OCI-LY7 (cell line): ENCODE data around the gene UVSSA. TPM values are rescaled to one million over a fixed set of nuclear protein-coding genes. Genes with fewer than 3 reads are reported as not detected.

ENCODE experiments used
- BruUV-seq: library from RNA; stranded (reverse); fragments of 400-500 nt; replicated peaks from 2 replicates; lab custom pipeline; 2021; lab: Mats Ljungman, UMichigan
- CTCF ChIA-PET: fragments of 300-600 bp; sonication (Branson Sonifier 250); formaldehyde crosslinking; loops from one replicate; lab custom pipeline; 2022; ENCODE audit warnings: antibody characterized with exemption; ENCODE audit not compliant: unreplicated experiment; lab: Charles Lee
- POLR2A ChIA-PET: fragments of 300-600 bp; sonication (Branson Sonifier 250); formaldehyde crosslinking; loops from one replicate; lab custom pipeline; 2022; ENCODE audit warnings: antibody characterized with exemption; lab: Charles Lee
- DNase-seq: peaks from one replicate; pipeline ENCODE4 v3.0.0-alpha.2; 2015; ENCODE audit warnings: low spot score
- H2AFZ ChIP-seq: fragments of 200-600 bp; sonication (generic), shearing (Covaris generic); 2 replicates; pipeline ENCODE4 v1.6.1; 2014; ENCODE audit warnings: mild to moderate bottlenecking, antibody characterized with exemption, low read length, moderate library complexity
- H3K27ac ChIP-seq: fragments of 200-600 bp; sonication (generic); 2 replicates; pipeline ENCODE4 v1.5.1; 2014; ENCODE audit warnings: mixed run types, low read depth, mild to moderate bottlenecking, moderate library complexity, low read length, inconsistent platforms; ENCODE audit not compliant: poor library complexity, severe bottlenecking
- H3K36me3 ChIP-seq: fragments of 200-600 bp; sonication (generic); 2 replicates; pipeline ENCODE4 v1.6.1; 2014; ENCODE audit warnings: mild to moderate bottlenecking, antibody characterized with exemption, low read length, moderate library complexity, mixed read lengths; ENCODE audit not compliant: insufficient read depth
- H3K4me1 ChIP-seq: fragments of 200-600 bp; sonication (generic); 2 replicates; pipeline ENCODE4 v1.5.1; 2014; ENCODE audit warnings: mild to moderate bottlenecking, low read length; ENCODE audit not compliant: insufficient read depth, poor library complexity, severe bottlenecking
- H3K4me2 ChIP-seq: fragments of 200-600 bp; sonication (generic); 2 replicates; pipeline ENCODE4 v1.6.1; 2014; ENCODE audit warnings: mild to moderate bottlenecking, low read length
- H3K4me3 ChIP-seq: fragments of 200-600 bp; sonication (generic); 2 replicates; pipeline ENCODE4 v1.5.1; 2014; ENCODE audit warnings: mild to moderate bottlenecking, low read depth, low read length; ENCODE audit not compliant: poor library complexity, severe bottlenecking
- H3K79me2 ChIP-seq: fragments of 200-600 bp; sonication (generic); 2 replicates; pipeline ENCODE4 v1.6.1; 2016; ENCODE audit warnings: low read depth, mild to moderate bottlenecking, low read length, moderate library complexity, mixed read lengths; ENCODE audit not compliant: insufficient read depth
- H3K9me2 ChIP-seq: fragments of 200-600 bp; sonication (generic); 2 replicates; pipeline ENCODE4 v1.6.1; 2016; ENCODE audit warnings: mild to moderate bottlenecking, low read length, mixed read lengths; ENCODE audit not compliant: insufficient read depth
- H3K9me3 ChIP-seq: fragments of 200-600 bp; sonication (generic); 2 replicates; pipeline ENCODE4 v1.6.1; 2014; ENCODE audit warnings: mild to moderate bottlenecking, mixed run types, low read length, mixed read lengths
- H4K20me1 ChIP-seq: fragments of 200-600 bp; sonication (generic); 2 replicates; pipeline ENCODE4 v1.6.1; 2014; ENCODE audit warnings: mild to moderate bottlenecking, antibody characterized with exemption, low read length, moderate library complexity, mixed read lengths; ENCODE audit not compliant: insufficient read depth
- EZH2phosphoT487 ChIP-seq: fragments of 200-600 bp; sonication (generic); IDR thresholded peaks from 2 replicates; pipeline ENCODE4 v1.6.1; 2018; ENCODE audit warnings: low read depth, borderline replicate concordance, mild to moderate bottlenecking, mixed run types, antibody characterized with exemption, low read length, moderate library complexity, mixed read lengths
- intact Hi-C: fragments of 100-400 bp; cut with micrococcal nuclease; formaldehyde crosslinking; loops from one replicate; pipeline ENCODE4 v1.10.0; 2022; ENCODE audit not compliant: unreplicated experiment
- total RNA-seq, 2 experiments: library from RNA; depleted of rRNA in 1 of 2; stranded (reverse); fragments of >200 nt in 1 of 2; shearing (Covaris generic) in 1 of 2; gene quantifications; 2 replicates each; pipeline ENCODE4 v1.2.3, GENCODE V29; 2014 to 2022
- TF ChIP-seq, protein P1 (sequence below): fragments of 200-600 bp; sonication (generic); conservative IDR thresholded peaks from 2 replicates; pipeline ENCODE4 v1.5.1; 2014; ENCODE audit warnings: mild to moderate bottlenecking, antibody characterized with exemption, low read length, moderate library complexity, mixed read lengths

UVSSA gene
- total RNA-seq, 2 experiments from 2014 or later, result 13.2 to 43.2 TPM

DNA sequence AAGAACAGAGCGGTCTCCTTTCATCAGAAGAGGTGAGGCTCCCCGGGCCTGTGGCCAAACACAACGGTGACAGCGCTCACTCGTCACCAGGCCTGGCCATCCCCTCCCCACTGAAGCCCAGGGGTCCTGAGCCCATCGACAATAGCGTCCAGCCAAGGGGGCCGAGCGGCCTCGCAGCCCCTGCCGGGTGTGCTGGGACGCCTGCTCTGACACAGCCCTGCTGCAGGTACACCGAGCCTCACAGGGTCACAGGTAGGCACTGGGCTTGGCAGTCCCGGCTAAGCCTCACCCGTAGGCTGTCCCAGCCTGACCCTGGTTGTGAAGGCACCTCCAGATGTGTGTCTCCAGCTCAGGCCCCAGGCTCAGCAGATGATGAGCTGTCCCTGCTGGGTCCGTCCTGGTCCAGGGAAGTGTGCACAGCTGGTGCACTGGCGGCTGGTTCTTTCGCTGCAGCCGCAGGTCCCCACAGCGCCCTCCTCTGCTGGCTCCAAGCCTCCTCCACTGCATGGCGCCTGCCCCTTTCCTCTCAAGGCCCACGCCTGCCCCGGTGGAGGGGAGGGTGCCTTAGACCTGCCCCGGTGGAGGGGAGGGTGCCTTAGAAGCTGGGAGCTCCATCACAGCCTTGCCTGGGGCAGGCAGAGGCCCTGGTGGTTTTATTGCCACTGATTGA, 21.5 kb downstream of the UVSSA start:
- TF ChIP-seq EZH2phosphoT487, result no peak
- TF ChIP-seq, protein P1, sequence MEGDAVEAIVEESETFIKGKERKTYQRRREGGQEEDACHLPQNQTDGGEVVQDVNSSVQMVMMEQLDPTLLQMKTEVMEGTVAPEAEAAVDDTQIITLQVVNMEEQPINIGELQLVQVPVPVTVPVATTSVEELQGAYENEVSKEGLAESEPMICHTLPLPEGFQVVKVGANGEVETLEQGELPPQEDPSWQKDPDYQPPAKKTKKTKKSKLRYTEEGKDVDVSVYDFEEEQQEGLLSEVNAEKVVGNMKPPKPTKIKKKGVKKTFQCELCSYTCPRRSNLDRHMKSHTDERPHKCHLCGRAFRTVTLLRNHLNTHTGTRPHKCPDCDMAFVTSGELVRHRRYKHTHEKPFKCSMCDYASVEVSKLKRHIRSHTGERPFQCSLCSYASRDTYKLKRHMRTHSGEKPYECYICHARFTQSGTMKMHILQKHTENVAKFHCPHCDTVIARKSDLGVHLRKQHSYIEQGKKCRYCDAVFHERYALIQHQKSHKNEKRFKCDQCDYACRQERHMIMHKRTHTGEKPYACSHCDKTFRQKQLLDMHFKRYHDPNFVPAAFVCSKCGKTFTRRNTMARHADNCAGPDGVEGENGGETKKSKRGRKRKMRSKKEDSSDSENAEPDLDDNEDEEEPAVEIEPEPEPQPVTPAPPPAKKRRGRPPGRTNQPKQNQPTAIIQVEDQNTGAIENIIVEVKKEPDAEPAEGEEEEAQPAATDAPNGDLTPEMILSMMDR, result no peak
- Histone ChIP-seq H3K4me1 (no peaks in the 10 kb centered on the region), H3K9me3 (no peaks in the 10 kb centered on the region), H3K9me2 (no peaks in the 10 kb centered on the region), H3K79me2 (no peaks in the 10 kb centered on the region), H3K4me2 (no peak overlapping the region), H3K4me3 (no peak overlapping the region), H3K36me3 (peaks cover 20% of the 10 kb centered on the region), H4K20me1 (no peaks in the 10 kb centered on the region), H2AFZ (no peak overlapping the region), H3K27ac (no peak overlapping the region)
- BruUV-seq, result no TSS peak
- intact Hi-C loops, result no loop called here
- CTCF ChIA-PET, result no interaction called here
- POLR2A ChIA-PET, result no interaction called here
- no peak for DNase-seq

DNA sequence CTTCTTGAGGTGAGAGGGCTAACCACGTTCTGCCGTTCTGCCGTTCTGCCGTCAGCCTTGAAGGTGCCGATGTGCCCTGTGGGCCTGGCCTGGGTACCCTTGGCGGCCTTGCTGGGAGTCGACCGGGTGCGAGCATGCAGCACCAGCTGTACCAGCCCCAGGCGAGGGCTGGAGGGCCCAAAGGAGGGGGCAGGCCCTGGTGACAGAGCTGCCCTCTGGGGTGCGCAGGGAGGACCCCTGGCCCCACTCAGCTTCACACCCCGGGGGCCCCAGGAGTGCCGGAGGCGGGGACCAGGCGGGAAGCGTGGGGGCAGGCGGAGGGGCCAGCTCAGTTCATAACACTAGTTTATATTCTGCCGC, 22.1 kb downstream of the UVSSA start:
- TF ChIP-seq, protein P1, result no peak
- TF ChIP-seq EZH2phosphoT487, result no peak
- ChIA-PET POLR2A (no interaction called here), CTCF (no interaction called here)
- BruUV-seq, result no TSS peak
- Histone ChIP-seq H3K9me2 (no peaks in the 10 kb centered on the region), H3K36me3 (peaks cover 20% of the 10 kb centered on the region), H3K4me3 (no peak overlapping the region), H3K79me2 (no peaks in the 10 kb centered on the region), H2AFZ (no peak overlapping the region), H3K4me1 (no peaks in the 10 kb centered on the region), H4K20me1 (no peaks in the 10 kb centered on the region), H3K4me2 (no peak overlapping the region), H3K9me3 (no peaks in the 10 kb centered on the region), H3K27ac (no peak overlapping the region)
- intact Hi-C loops, result no loop called here
- DNase-seq, result no peak

DNA sequence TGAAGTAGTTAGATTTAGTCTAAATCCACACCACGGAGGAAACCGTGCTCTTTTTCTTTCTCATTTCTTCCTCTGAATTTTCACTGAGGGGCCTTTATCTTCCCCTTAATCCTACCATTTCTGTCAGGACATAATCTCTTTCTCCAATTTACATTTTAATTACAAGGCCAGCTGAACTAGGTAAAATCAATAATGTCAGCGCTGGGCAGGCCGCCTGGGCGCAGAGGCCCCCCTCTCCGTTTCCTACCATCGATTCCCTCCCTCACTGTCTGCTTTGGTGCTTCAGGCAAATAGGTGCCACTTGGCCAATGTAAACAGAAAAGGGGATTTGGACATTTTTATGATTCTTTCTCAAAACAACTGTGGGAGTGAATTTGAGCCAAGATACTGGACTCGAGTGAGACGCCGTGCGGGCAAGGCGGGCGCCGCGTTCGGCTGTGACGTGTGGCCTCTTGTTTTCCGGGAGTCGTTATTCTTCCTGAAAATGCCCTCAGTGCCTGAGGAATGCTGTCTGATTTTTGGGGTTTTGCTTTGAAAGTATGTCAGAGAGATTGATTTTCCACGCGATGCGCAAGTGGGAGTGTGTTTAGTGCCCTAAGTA, 22.6 kb downstream of the UVSSA start:
- Histone ChIP-seq H3K79me2 (no peaks in the 10 kb centered on the region), H3K9me3 (no peaks in the 10 kb centered on the region), H2AFZ (no peak overlapping the region), H3K36me3 (peaks cover 20% of the 10 kb centered on the region), H3K27ac (no peak overlapping the region), H3K4me3 (no peak overlapping the region), H3K4me2 (no peak overlapping the region), H3K4me1 (no peaks in the 10 kb centered on the region), H4K20me1 (no peaks in the 10 kb centered on the region), H3K9me2 (no peaks in the 10 kb centered on the region)
- DNase-seq, result no peak
- ChIA-PET CTCF (no interaction called here), POLR2A (no interaction called here)
- intact Hi-C loops, result no loop called here
- no TSS peak for BruUV-seq
- TF ChIP-seq EZH2phosphoT487, result no peak
- TF ChIP-seq, protein P1, result no peak
